Adrenal gland (tissue), 5 donors: ENCODE results near the gene AGRN.

Experiments used
- CTCF ChIP-seq, 6 experiments: fragments of 450-650 bp in 4 of 6; fragments of 200-600 bp in 2 of 6; sonication (generic) in 1 of 6; IDR thresholded peaks; 1 replicate in 5 of 6; 2 replicates in 1 of 6; pipeline versions ENCODE4 v1.5.1 to v1.8.0; 2016 to 2021; ENCODE audit warnings: antibody characterized with exemption in 6 of 6, mild to moderate bottlenecking in 2 of 6, moderate library complexity in 1 of 6
- POLR2A ChIP-seq, 2 donors: fragments of 450-650 bp; IDR thresholded peaks; one replicate each; pipeline ENCODE4 v1.6.1; 2017; ENCODE audit warnings: antibody characterized with exemption in 2 of 2, mild to moderate bottlenecking in 2 of 2, moderate library complexity in 1 of 2
- donor health status: DM: no; HTN: no; CAD: no.

- TF ChIP-seq CTCF (IDR thresholded peaks at IDR 0.05) (no peak), POLR2A (IDR thresholded peaks at IDR 0.05) (no peak)
Observed at GRCh38 chr1:1048765-1049164, 28.8 kb downstream of the AGRN start.
